GM12801 (cell line): ENCODE data around the gene GALNT15.

Experiments used
- CTCF ChIP-seq: IDR thresholded peaks from one replicate; pipeline ENCODE4 v1.5.1; 2011; ENCODE audit warnings: control low read depth; ENCODE audit not compliant: insufficient read length; ENCODE audit errors: extremely low read depth

The GALNT15 gene

GRCh38 chr3:16188071-16188470 is 13.6 kb downstream of the GALNT15 start:
- TF ChIP-seq CTCF: no peak

DNA sequence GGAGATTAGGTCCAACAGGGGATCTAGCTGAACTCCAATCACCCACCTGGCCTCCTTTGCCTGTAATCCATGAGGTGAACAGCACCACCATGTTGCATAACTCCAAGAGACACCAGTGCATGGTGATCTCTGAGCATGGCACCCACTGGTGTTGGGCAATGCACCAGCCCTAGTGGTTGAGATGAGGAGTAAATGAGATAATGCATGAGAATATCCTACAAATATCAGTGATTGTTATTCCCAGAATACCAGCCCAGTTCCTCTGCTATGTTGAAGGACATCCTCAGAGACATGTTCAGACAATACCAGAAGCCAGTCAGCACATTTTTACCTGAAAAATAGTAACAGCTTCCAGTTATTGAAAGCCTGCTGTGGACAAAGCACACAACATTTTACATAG is 14.7 kb downstream of the GALNT15 start:
- TF ChIP-seq CTCF: no peak

- no peak for TF ChIP-seq CTCF
Measured at GRCh38 chr3:16190704-16191103, 16.2 kb downstream of the GALNT15 start.

- TF ChIP-seq CTCF: no peak
Measured at GRCh38 chr3:16191591-16191990, 17.1 kb downstream of the GALNT15 start.

GRCh38 chr3:16192176-16192811 is 17.8 kb downstream of the GALNT15 start:
- no peak for TF ChIP-seq CTCF

GRCh38 chr3:16198427-16198826 is 23.9 kb downstream of the GALNT15 start:
- TF ChIP-seq CTCF: no peak

- no peak for TF ChIP-seq CTCF
Measured at GRCh38 chr3:16199769-16200168, 25.3 kb downstream of the GALNT15 start.

GRCh38 chr3:16200411-16200810 is 25.9 kb downstream of the GALNT15 start:
- TF ChIP-seq CTCF: no peak
